ENCODE data around the gene ZC3H18. TPM values are rescaled to one million over a fixed set of nuclear protein-coding genes. Genes with fewer than 3 reads are reported as not detected.

Gene ZC3H18
- total RNA-seq, 4 donors from 2014 or later, result 19.7 to 52.2 (median 28.1) TPM

- Histone ChIP-seq H3K27me3 (no peaks in the 10 kb centered on the region), H3K27ac (no peak overlapping the region), H3K4me1 (peaks cover 0 to 39% (median 0%) of the 10 kb centered on the region in 4 donors), H3K36me3 (peaks cover 2 to 87% (median 16%) of the 10 kb centered on the region in 3 donors), H3K4me3 (no peak overlapping the region), H3K9me3 (no peaks in the 10 kb centered on the region)
- WGBS, 2 donors, result 86 to 92% methylated on average over 9 of the region's 9 CpGs
- TF ChIP-seq EP300 (IDR thresholded peaks at IDR 0.05), result no peak
- no peak for TF ChIP-seq POLR2A (IDR thresholded peaks at IDR 0.05)
- TF ChIP-seq, protein P1, sequence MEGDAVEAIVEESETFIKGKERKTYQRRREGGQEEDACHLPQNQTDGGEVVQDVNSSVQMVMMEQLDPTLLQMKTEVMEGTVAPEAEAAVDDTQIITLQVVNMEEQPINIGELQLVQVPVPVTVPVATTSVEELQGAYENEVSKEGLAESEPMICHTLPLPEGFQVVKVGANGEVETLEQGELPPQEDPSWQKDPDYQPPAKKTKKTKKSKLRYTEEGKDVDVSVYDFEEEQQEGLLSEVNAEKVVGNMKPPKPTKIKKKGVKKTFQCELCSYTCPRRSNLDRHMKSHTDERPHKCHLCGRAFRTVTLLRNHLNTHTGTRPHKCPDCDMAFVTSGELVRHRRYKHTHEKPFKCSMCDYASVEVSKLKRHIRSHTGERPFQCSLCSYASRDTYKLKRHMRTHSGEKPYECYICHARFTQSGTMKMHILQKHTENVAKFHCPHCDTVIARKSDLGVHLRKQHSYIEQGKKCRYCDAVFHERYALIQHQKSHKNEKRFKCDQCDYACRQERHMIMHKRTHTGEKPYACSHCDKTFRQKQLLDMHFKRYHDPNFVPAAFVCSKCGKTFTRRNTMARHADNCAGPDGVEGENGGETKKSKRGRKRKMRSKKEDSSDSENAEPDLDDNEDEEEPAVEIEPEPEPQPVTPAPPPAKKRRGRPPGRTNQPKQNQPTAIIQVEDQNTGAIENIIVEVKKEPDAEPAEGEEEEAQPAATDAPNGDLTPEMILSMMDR (IDR thresholded peaks at IDR 0.05), result no peak
- no peak for DNase-seq (ENCODE audit: low spot score in 2 of 2)
Measured at GRCh38 chr16:88601313-88602036, 31.3 kb downstream of the ZC3H18 start.

DNA sequence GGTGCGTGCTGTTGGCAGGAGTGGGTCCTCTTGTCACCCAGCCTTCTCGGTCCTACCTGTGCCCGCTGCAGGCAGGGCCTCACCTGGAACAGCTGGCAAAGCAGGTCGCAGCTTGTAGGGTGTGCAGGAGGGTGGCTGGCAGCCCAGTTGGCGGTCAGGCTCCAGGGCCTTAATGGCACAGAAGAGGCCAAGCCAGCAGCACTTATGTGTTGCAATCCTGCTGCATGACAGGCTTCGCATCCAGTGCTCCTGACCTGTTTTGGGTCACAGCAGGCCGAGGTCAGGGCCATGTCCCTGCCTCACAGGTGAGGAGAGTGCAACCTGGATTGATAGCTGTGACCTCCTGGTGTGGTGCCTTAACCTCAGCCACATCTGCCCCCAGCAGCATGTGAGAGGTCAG lies 31.9 kb downstream of the ZC3H18 start:
- Histone ChIP-seq H3K27me3 (no peaks in the 10 kb centered on the region), H3K36me3 (peaks cover 2 to 93% (median 16%) of the 10 kb centered on the region in 3 donors), H3K27ac (no peak overlapping the region), H3K9me3 (no peaks in the 10 kb centered on the region), H3K4me1 (peaks cover 0 to 33% (median 0%) of the 10 kb centered on the region in 4 donors), H3K4me3 (no peak overlapping the region)
- DNase-seq (ENCODE audit: low spot score in 2 of 2), result no peak
- TF ChIP-seq, protein P1 (IDR thresholded peaks at IDR 0.05), result no peak
- TF ChIP-seq POLR2A (IDR thresholded peaks at IDR 0.05), result no peak
- WGBS, 2 donors, result 93 to 98% methylated on average over 5 to 7 of the region's 7 CpGs

- no peak for DNase-seq (ENCODE audit: low spot score in 2 of 2)
- Histone ChIP-seq H3K36me3 (peaks cover 0 to 96% (median 0%) of the 10 kb centered on the region in 3 donors), H3K27ac (no peak overlapping the region), H3K27me3 (no peaks in the 10 kb centered on the region), H3K4me1 (peaks cover 0 to 6% (median 0%) of the 10 kb centered on the region in 4 donors), H3K9me3 (no peaks in the 10 kb centered on the region), H3K4me3 (no peak overlapping the region)
- 77 to 79% methylated on average over 20 of the region's 20 CpGs for WGBS, 2 donors
- TF ChIP-seq EP300 (IDR thresholded peaks at IDR 0.05), result no peak
- no peak for TF ChIP-seq POLR2A (IDR thresholded peaks at IDR 0.05)
- TF ChIP-seq, protein P1 (IDR thresholded peaks at IDR 0.05), result no peak
Measured at GRCh38 chr16:88605186-88606147, 35.3 kb downstream of the ZC3H18 start.

DNA sequence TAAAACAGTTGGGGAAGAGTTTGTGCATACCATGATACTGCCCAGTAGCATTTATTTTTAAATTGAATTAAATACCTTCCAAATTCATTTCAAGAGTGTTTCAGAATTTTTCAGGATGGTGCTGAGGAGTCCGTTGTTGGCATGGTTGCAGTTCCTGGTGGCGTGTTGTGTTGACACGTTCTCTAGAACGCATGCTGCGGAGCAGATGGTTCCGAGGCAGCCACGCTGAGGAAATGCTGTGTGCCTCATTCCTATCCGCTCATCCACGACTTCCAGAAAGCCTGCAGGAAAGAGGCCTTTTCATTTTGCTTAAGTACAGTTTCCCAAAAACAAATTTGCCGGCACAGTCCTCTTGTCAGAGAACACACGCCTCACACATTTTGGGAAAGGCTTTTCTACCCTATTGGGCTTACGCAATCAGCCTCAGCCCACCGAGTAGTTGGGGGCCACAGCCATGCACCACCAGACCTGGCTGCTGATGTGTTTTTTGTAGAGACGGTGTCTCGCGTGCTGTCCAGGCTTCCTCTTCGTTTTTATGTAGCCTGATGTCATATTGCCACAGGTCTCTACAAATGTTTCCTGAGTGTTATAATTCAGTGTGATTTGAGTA lies 36.0 kb downstream of the ZC3H18 start:
- no peak overlapping the region for H3K27ac ChIP-seq
- TF ChIP-seq, protein P1 (IDR thresholded peaks at IDR 0.05), result no peak
- TF ChIP-seq POLR2A (IDR thresholded peaks at IDR 0.05), result no peak
- DNase-seq (ENCODE audit: low spot score in 2 of 2), result no peak
- no peaks in the 10 kb centered on the region for H3K27me3 ChIP-seq
- H3K4me3 ChIP-seq, result no peak overlapping the region
- H3K36me3 ChIP-seq, result peaks cover 0 to 96% (median 0%) of the 10 kb centered on the region in 3 donors
- H3K4me1 ChIP-seq, result no peaks in the 10 kb centered on the region
- 89 to 93% methylated on average over 17 of the region's 17 CpGs for WGBS, 2 donors
- H3K9me3 ChIP-seq, result no peaks in the 10 kb centered on the region
